Measurements from ENCODE around the gene CHI3L1.
A peak's percentile ranks its signal among the peaks of the same experiment; 100 is the strongest.

The CHI3L1 gene

DNA sequence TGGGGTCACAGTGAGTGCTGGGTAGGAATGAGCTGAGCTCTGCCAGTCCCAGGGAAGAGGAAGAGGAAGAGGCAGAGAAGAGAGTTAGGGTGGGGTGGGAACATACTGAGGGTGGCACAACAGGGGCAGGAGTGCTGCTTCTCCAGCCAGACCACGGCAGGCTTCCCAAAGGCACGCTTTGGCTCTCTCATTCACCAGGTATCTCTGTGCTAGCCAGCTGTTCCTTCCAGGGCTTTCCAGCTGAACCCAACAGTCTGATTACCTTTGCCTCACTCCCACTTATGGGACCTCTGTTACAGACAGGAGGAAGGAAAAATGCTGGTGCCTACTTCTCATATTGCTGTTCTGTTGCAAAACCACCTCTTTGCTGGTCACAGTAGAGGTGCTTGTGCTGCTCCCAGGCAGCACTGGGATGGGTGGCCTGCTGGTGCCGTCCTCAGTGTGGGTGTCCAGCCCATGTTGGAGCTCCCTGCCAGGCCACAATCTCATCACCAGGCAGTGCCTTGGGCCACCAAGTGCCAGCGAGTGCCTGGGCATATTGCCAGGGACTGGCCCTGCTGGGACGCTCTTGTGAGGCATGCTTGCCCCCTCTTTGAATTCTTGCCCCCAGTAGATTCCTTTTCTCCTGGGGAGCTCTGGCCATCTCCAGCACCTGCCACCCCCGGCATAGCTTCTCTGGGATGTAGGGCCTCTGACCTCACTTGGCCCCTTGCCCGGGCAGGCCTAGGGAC lies 56.8 kb downstream of the CHI3L1 start:
- DNase-seq: peak; percentile 86 to 92
